Measurements from ENCODE around the gene S1PR1.

- TF ChIP-seq CTCF (IDR thresholded peaks at IDR 0.05) = no peak
- no peak for TF ChIP-seq POLR2A (IDR thresholded peaks at IDR 0.05)
- TF ChIP-seq POLR2AphosphoS5 (IDR thresholded peaks at IDR 0.05; ENCODE audit: insufficient read depth in 1 of 2, low read depth in 1 of 2) = no peak
These were observed 47.2 kb downstream of the S1PR1 start for GRCh38 chr1:101284021-101284420.

Measured in vagina (tissue), 2 donors.